ENCODE results near the gene SLC6A5. TPM values are rescaled to one million over a fixed set of nuclear protein-coding genes. Genes with fewer than 3 reads are reported as not detected.

Gene SLC6A5
- total and polyA plus RNA-seq, 2 of the 4 experiments (the other 2 are of a cell fraction), result not detected

- no peak for DNase-seq
These were observed 6.7 kb upstream of the SLC6A5 start for GRCh38 chr11:20592741-20593140.

More at GRCh38 chr11:20592741-20593140, 6.7 kb upstream of the SLC6A5 start:
- no peak overlapping the region for H3K4me2 ChIP-seq (ENCODE audit: low read depth, low read length)
- no peak overlapping the region for H2AK9ac ChIP-seq (replicated peaks; ENCODE audit: low read depth, low read length, poor library complexity)
- no peak overlapping the region for H2BK120ac ChIP-seq (ENCODE audit: low read depth, low read length)
- CTCF ChIA-PET, result no interaction called here
- ATAC-seq (ENCODE audit: low read depth), result no peak
- no peak overlapping the region for H2BK15ac ChIP-seq (ENCODE audit: low read depth, low read length)
- no peak overlapping the region for H3K9ac ChIP-seq (ENCODE audit: low read depth, low read length)
- intact Hi-C loops (cut with micrococcal nuclease) (loop anchor here (10.0 kb wide), 2 partner anchors 138 to 438 kb away; no protein-coding TSS in a partner anchor), in situ Hi-C loops (cut with MboI; ENCODE audit: low sequenced_read_pairs) (no loop called here), dilution Hi-C loops (cut with HindIII; ENCODE audit: low sequenced_read_pairs, unreplicated experiment) (no loop called here)
- H2AFZ ChIP-seq (replicated peaks; ENCODE audit: low read length, poor library complexity), result no peak overlapping the region
- H3K4me3 ChIP-seq (ENCODE audit: insufficient read depth, low read depth, low read length), result no peak overlapping the region
- peaks cover 21% of the 10 kb centered on the region for H3K27me3 ChIP-seq (ENCODE audit: control insufficient read depth, insufficient read depth, low read length)
- no peaks in the 10 kb centered on the region for H3K79me1 ChIP-seq (ENCODE audit: low read depth in 1 of 2, low read length in 2 of 2)
- no peak overlapping the region for H3K4ac ChIP-seq (ENCODE audit: low read depth, low read length)
- H2AK5ac ChIP-seq (ENCODE audit: low read depth, low read length), result no peak overlapping the region
- no peak overlapping the region for H3K27ac ChIP-seq (ENCODE audit: insufficient read depth, low read length)
- no peak overlapping the region for H3K23ac ChIP-seq (ENCODE audit: low read depth, low read length)
- no CpG with 5 or more reads among the region's 2 CpGs for WGBS, 2 experiments (ENCODE audit: extremely low coverage in 2 of 2, insufficient read length in 1 of 2)
- no peaks in the 10 kb centered on the region for H3K9me1 ChIP-seq (ENCODE audit: insufficient read depth, low read length)
- H2BK20ac ChIP-seq (ENCODE audit: low read depth, low read length), result no peak overlapping the region
- TF ChIP-seq USF2 (IDR thresholded peaks at IDR 0.05; ENCODE audit: low read depth, low read length) (no peak), CEBPB (IDR thresholded peaks at IDR 0.05; ENCODE audit: low read depth, low read length) (no peak), POLR2A (IDR thresholded peaks at IDR 0.05; ENCODE audit: low read depth, low read length) (no peak), FOS (IDR thresholded peaks at IDR 0.05; ENCODE audit: low read depth, low read length) (no peak)
- H4K8ac ChIP-seq (ENCODE audit: low read depth in 2 of 2, low read length in 2 of 2), result no peak overlapping the region
- no peak overlapping the region for H3K56ac ChIP-seq (ENCODE audit: extremely low read depth, insufficient read depth, low read length)
- no peaks in the 10 kb centered on the region for H4K20me1 ChIP-seq (ENCODE audit: insufficient read depth, low read length)
- no peak overlapping the region for H2BK5ac ChIP-seq (ENCODE audit: low read depth, low read length, poor library complexity, severe bottlenecking)
- no peaks in the 10 kb centered on the region for H3K36me3 ChIP-seq (ENCODE audit: control insufficient read depth, insufficient read depth, low read length)
- no peaks in the 10 kb centered on the region for H3K4me1 ChIP-seq (ENCODE audit: control insufficient read depth, insufficient read depth, low read length)
- no peak overlapping the region for H3K14ac ChIP-seq (replicated peaks; ENCODE audit: low read depth, low read length)
- BruUV-seq (replicated peaks), result no TSS peak
- no peak overlapping the region for H4K5ac ChIP-seq (ENCODE audit: low read depth, low read length)
- POLR2A ChIA-PET (ENCODE audit: unreplicated experiment), result no interaction called here
- H3K18ac ChIP-seq (ENCODE audit: low read depth, low read length), result no peak overlapping the region
- H4K91ac ChIP-seq (ENCODE audit: insufficient read depth, low read depth, low read length), result no peak overlapping the region
- no peaks in the 10 kb centered on the region for H3K9me3 ChIP-seq (ENCODE audit: control insufficient read depth, insufficient read depth, low read length)

All from IMR-90 (cell line).